ENCODE measurements around the gene EFNB2. TPM values are rescaled to one million over a fixed set of nuclear protein-coding genes. Genes with fewer than 3 reads are reported as not detected.

Gene EFNB2
- total RNA-seq, 1 experiment from 2014 or later: 4.7 TPM

DNA sequence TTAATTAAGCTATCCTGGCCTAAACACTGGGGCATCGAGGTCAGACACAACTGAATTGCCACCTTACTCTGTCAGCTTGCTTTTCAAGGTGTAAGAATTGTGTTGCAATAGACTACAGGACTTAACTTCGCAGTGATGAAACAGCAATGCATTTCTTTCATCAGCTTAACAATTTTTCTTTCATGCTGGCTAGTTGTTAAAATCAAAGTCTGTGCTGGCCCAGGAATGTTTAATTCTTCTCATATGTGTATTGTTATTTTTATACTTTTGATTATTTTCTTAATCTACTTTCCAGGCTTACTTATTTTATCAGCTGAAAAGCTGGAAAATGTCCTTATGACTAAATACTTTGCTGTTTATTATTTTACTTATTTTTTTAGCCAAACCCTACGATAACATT, 79.7 kb downstream of the EFNB2 start:
- in situ Hi-C loops (cut with HindIII; ENCODE audit: low pct_unique_long_range_greater_than_20kb, low sequenced_read_pairs): no loop called here
- DNase-seq (ENCODE audit: low read depth, low spot score) (no peak), ATAC-seq (no peak)
- H3K4me1 ChIP-seq (ENCODE audit: control insufficient read depth, insufficient read depth, low read length): no peaks in the 10 kb centered on the region
- no peaks in the 10 kb centered on the region for H3K9me3 ChIP-seq (ENCODE audit: control insufficient read depth, insufficient read depth, low read depth, low read length)
- intact Hi-C loops (cut with micrococcal nuclease; ENCODE audit: unreplicated experiment): no loop called here
- TF ChIP-seq CTCF (IDR thresholded peaks at IDR 0.05) (no peak), SIN3A (IDR thresholded peaks at IDR 0.05; ENCODE audit: borderline replicate concordance, insufficient read depth, low read depth, low read length) (no peak), REST (IDR thresholded peaks at IDR 0.05; ENCODE audit: insufficient read depth in 1 of 2, low read depth in 2 of 2, low read length in 1 of 2) (no peak), POLR2AphosphoS5 (IDR thresholded peaks at IDR 0.05; ENCODE audit: low read depth, low read length) (no peak), TCF7L2 (IDR thresholded peaks at IDR 0.05; ENCODE audit: low read depth, low read length) (no peak)
- BruUV-seq (replicated peaks): no TSS peak
- H3K36me3 ChIP-seq (ENCODE audit: control insufficient read depth, insufficient read depth, low read length): no peaks in the 10 kb centered on the region
- no peak overlapping the region for H3K27ac ChIP-seq (ENCODE audit: low read length)
- H3K4me3 ChIP-seq (ENCODE audit: low read depth in 2 of 2, low read length in 2 of 2): no peak overlapping the region
- POLR2A ChIA-PET: no interaction called here
- CTCF ChIA-PET: no interaction called here
- no peaks in the 10 kb centered on the region for H3K27me3 ChIP-seq (ENCODE audit: control insufficient read depth, insufficient read depth, low read length)

- POLR2A ChIA-PET: no interaction called here
- in situ Hi-C loops (cut with HindIII; ENCODE audit: low pct_unique_long_range_greater_than_20kb, low sequenced_read_pairs) (no loop called here), intact Hi-C loops (cut with micrococcal nuclease; ENCODE audit: unreplicated experiment) (no loop called here)
- Histone ChIP-seq H3K4me1 (ENCODE audit: control insufficient read depth, insufficient read depth, low read length) (no peaks in the 10 kb centered on the region), H3K27me3 (ENCODE audit: control insufficient read depth, insufficient read depth, low read length) (no peaks in the 10 kb centered on the region), H3K36me3 (ENCODE audit: control insufficient read depth, insufficient read depth, low read length) (no peaks in the 10 kb centered on the region), H3K4me3 (ENCODE audit: low read depth in 2 of 2, low read length in 2 of 2) (no peak overlapping the region), H3K27ac (ENCODE audit: low read length) (no peak overlapping the region), H3K9me3 (ENCODE audit: control insufficient read depth, insufficient read depth, low read depth, low read length) (no peaks in the 10 kb centered on the region)
- BruUV-seq (replicated peaks): no TSS peak
- CTCF ChIA-PET: no interaction called here
- DNase-seq (ENCODE audit: low read depth, low spot score): no peak
- TF ChIP-seq CTCF (IDR thresholded peaks at IDR 0.05) (no peak), POLR2AphosphoS5 (IDR thresholded peaks at IDR 0.05; ENCODE audit: low read depth, low read length) (no peak), SIN3A (IDR thresholded peaks at IDR 0.05; ENCODE audit: borderline replicate concordance, insufficient read depth, low read depth, low read length) (no peak), REST (IDR thresholded peaks at IDR 0.05; ENCODE audit: insufficient read depth in 1 of 2, low read depth in 2 of 2, low read length in 1 of 2) (no peak), TCF7L2 (IDR thresholded peaks at IDR 0.05; ENCODE audit: low read depth, low read length) (no peak)
- no peak for ATAC-seq
Observed at GRCh38 chr13:106455190-106455589, 80.3 kb downstream of the EFNB2 start.
